GM19351 (cell line): ENCODE results near the gene GBX2.

ENCODE experiments used
- ATAC-seq: cut with Tn5 transposase; IDR thresholded peaks from one replicate; pipeline ENCODE4 v1.9.1; 2021; ENCODE audit warnings: mild to moderate bottlenecking, moderate library complexity; ENCODE audit not compliant: unreplicated experiment

The GBX2 gene

GRCh38 chr2:236120829-236121228 lies 47.4 kb downstream of the GBX2 start:
- no peak for ATAC-seq

GRCh38 chr2:236120141-236120601 lies 48.0 kb downstream of the GBX2 start:
- ATAC-seq = no peak

GRCh38 chr2:236119476-236119875 lies 48.7 kb downstream of the GBX2 start:
- no peak for ATAC-seq

GRCh38 chr2:236119003-236119402 lies 49.2 kb downstream of the GBX2 start:
- no peak for ATAC-seq

- ATAC-seq = no peak
These were observed 50.3 kb downstream of the GBX2 start for GRCh38 chr2:236117861-236118269.

GRCh38 chr2:236117401-236117800 lies 50.8 kb downstream of the GBX2 start:
- no peak for ATAC-seq
